CD4-positive, alpha-beta T cell treated with Interleukin-2 at 100 ng/mL for 4 hours (primary cell): ENCODE data around the gene CLASP1.
"Not testable (repeated sequence)": the region's sequence is repeated elsewhere in the genome, so short reads cannot be mapped to it uniquely, and the experiment has no call there.

Experiments used
- DNase-seq: peaks from one replicate; pipeline ENCODE4 v3.0.0-alpha.2; 2020; ENCODE audit warnings: low spot score

CLASP1 gene

GRCh38 chr2:121577381-121577780 lies 71.9 kb downstream of the CLASP1 start:
- no peak for DNase-seq

- DNase-seq: no peak
Measured at GRCh38 chr2:121576263-121576662, 73.0 kb downstream of the CLASP1 start.

GRCh38 chr2:121575800-121576199 lies 73.5 kb downstream of the CLASP1 start:
- DNase-seq: no peak

GRCh38 chr2:121570667-121571055 lies 78.6 kb downstream of the CLASP1 start:
- DNase-seq: no peak

- DNase-seq: no peak
Measured at GRCh38 chr2:121570036-121570666, 79.1 kb downstream of the CLASP1 start.

DNA sequence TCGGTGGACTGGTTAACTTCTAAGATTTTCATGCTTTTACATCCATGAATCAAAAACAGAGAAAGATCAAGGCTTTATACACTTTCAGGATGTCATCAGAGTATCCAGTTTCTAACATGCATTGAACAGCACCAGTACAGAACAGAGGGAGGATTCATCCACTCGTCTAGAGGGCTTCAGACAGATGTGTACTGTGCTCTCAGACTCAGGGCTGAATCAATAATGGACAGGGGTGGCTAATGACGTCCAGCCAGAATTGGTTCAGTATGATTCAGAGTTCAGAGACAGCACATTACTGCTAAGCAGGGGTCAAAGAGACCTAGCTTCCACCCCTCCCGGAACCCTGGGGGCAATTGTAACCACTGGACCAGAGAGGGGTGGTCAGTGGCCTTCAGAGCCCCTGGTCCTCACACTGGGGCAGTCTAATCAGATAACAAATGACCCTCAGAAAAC lies 81.3 kb downstream of the CLASP1 start:
- DNase-seq: no peak

DNA sequence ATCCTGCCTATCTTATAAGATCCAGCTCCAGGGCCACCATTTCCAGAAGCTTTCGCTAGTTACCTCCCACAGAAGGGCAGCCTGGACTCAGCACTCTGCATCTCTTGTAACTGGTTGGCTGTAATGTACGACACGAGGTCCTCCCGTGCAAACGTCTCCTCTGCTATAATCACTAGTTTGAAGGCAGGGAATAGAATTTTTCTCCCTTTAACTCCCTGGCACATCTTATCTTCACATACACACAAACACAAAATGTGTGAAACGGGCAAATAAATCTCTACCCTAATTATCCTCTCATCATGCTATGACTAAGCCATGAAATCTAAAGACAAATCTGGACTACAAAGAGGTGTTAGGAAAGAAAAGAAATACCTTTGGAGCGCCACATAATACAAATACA lies 81.8 kb downstream of the CLASP1 start:
- no peak for DNase-seq

DNA sequence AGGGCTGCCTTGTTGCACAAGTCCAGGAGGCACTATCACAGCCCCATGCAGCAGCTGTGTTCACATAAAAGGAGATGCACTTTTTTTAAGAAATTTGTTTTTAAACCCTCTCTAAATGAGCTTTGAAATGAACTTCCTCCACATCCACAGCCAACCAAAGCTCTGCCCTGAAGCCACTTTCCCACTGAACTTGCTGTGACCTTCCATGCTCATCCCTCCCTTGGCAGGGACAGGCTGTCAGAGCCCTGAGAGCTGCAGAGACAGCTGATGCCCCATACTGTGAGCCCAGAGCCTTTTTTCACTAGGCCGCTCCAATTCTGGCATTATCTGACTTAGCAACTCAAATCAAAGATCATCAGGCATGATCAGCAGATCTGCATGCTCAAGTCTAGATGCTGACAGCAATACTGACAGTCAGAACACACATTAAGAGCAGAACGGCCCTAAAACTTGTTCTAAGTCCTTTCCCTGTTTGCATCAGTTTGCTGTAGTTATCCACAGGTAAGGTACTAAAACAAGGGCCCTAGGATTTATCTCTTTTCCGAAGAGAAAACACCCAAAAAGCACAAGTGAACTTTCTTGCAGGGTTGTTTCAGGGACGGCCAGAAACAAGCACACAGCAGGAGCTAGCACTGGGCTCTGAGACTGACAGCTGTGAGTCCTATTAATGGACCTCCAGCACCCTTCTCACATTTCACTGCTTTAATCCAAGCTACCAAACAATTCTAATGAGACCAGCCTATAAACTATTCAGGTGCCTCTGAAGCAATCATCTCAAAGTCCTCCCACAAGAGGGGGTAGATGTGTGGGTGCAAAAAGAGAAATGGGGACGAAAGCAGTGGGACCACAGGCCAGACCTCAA lies 83.6 kb downstream of the CLASP1 start:
- no peak for DNase-seq

DNA sequence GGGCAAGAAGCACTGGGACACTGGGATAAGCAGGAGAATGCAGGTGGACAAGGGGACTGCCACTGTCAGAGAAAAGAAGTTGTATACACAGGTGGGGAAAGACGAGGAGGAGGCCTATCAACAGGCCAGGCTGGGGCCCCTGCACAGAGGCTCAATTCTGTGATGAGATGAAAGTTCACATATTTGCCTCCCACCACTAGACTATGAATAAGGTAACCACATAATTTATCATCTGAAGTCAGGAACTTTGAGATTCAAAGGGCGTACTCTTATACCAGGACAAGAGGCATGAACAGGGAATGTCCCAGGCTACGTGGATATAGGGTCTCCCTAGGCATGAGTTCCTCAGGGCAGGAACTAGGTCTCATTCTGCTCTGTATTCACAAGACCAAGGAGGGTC lies 84.4 kb downstream of the CLASP1 start:
- no peak for DNase-seq

GRCh38 chr2:121563754-121564153 lies 85.5 kb downstream of the CLASP1 start:
- DNase-seq: not testable (repeated sequence)

GRCh38 chr2:121562269-121563176 lies 86.7 kb downstream of the CLASP1 start:
- no peak for DNase-seq

DNA sequence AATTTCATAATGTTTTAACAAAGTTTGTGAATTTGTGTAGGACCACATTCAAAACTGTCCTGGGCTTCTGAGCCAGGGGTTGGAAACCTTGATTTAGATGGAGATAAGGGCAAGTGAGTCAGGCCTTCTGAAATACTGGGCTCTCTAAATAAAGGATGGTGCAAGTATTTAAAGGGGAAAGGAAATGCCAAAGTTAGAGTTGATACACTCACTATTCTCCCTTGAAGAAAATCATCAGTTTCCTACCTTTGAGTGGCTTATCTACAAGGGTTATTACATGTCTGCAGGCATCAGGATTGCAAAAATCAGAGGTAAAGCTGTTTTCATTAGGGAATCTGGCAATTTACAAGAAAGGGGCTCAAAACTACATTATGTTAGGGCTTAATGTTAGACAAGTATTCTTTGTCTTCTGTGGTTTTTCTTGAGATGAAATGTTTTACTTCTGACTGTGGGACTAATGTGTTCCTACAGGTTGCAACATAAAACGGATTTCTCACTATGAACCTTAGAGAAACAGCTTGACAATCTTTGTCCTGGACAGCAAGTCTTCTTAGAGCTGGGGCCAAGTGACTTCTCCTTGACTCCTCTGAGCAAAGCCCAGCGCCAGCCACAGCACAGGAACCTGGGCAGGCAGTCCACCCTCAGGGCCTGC lies 87.5 kb downstream of the CLASP1 start:
- DNase-seq: no peak

DNA sequence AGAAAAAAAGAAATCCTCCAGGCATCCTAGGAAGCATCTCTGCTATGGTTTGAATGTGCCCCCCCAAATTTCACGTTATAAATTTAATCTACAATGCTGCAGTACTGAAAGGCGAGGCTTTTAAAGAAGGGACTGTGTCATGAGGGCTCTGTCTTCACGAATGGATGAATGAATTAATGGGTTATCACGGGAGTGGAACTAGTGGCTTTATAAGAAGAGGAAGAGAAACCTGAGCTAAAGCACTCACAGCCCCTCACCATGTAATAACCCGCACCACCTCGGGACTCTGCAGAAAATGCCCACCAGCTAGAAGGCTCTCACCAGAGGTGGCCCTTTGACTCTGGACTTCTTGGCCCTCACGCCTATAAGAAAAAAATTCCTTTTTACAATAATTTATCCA lies 90.9 kb downstream of the CLASP1 start:
- no peak for DNase-seq

GRCh38 chr2:121555008-121555407 lies 94.3 kb downstream of the CLASP1 start:
- no peak for DNase-seq

- not testable (repeated sequence) for DNase-seq
Measured at GRCh38 chr2:121552477-121553180, 96.6 kb downstream of the CLASP1 start.

- no peak for DNase-seq
Measured at GRCh38 chr2:121550669-121551068, 98.6 kb downstream of the CLASP1 start.

DNA sequence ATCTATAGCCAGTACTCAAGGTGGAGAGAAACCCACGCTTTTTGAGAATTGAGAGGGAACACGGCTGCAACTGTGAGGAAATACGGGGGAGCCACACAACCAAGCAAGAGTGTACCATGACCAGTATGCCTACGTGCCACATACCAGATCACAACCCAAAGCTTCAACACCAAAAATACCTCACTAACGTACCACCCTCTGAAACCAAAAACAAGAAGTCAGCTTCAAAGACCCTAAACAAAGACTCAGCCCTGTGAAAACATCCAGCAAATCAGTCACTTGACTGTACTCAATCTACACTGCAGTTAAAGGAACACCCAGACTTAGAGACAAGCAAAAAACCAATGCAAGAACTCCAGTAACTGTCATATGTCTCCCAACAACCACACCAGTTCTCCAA lies 101.6 kb downstream of the CLASP1 start:
- no peak for DNase-seq

DNA sequence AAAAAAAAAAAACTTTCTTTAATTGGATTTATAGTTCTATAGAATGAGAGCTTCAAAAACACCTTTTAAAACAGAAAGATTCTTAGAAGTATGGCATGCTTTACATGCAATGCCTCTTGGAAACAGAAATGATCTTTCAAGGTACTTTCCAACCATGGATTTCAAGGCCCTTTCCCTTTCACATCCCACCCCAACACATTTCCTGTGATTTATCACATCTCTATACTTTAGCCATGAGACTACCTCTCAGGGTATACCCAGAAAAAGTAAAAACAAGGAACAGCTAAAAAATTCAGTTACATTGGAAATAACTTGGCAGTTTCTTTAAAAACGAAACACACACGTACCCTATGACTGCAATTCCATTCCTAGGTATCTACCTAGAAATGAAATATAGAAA lies 103.3 kb downstream of the CLASP1 start:
- no peak for DNase-seq

- no peak for DNase-seq
Measured at GRCh38 chr2:121545257-121545656, 104.0 kb downstream of the CLASP1 start.

DNA sequence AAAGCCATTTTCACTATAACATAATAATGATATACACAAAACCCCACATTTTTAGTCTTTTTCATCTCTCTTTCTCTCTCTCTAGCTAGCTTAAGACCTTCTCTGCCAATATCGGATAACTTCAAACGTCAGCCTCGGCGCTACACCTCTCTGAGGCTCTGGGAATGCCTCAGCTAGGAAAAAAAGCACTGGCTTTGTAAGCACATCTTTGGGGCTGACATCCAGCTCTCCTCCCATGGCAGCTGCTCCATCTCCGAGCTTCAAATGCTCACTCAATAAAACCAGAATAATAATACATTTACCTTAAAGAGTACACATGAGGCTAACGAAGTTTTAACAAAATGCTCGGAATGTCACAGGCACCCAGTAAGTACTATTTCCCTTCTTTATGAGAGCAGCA lies 107.8 kb downstream of the CLASP1 start:
- no peak for DNase-seq

- no peak for DNase-seq
Measured at GRCh38 chr2:121539750-121540469, 109.4 kb downstream of the CLASP1 start.
